Activated CD8-positive, alpha-beta memory T cell treated with anti-CD3 and anti-CD28 coated beads for 1 hour (primary cell): ENCODE data around the gene CLDN9.

Source experiments
- DNase-seq, 2 donors: peaks; one replicate each; pipeline ENCODE4 v3.0.0-alpha.2; 2020; ENCODE audit warnings: low read depth in 1 of 2; ENCODE audit errors: extremely low read depth in 1 of 2

Gene CLDN9

DNA sequence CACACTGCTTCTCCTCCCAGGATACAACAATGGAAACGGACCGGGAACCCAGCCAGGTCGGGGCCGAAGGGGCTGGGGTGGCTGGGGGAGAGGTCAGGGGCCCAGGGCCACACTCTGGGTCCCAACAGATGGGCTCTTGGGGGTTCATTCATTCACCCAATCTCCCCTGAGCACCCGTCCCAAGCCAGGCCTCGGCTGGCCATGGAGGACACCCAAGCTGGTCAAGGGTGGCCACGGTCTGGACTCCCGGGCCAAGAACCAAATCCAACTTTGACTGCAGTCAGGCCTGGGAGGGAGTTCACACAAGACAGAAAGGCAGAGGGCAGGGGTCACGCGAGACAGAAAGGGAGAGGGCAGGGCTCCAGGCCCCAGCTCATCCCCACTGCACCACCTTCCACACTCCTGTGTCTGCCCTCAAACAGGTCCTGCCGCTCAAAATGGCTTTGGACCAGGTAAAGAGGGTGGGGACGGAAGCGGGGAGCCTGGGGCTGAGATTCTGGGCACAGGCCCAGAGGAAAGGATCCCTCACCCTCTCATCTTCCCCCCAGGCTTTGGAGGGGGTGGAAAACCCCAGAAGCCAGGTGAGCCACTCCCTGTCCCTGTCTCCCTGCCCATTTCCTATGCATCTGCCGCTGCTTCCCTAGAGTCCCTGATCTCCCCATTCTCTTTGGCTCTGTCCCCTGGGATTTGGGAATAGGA lies 20.2 kb upstream of the CLDN9 start:
- no peak for DNase-seq

DNA sequence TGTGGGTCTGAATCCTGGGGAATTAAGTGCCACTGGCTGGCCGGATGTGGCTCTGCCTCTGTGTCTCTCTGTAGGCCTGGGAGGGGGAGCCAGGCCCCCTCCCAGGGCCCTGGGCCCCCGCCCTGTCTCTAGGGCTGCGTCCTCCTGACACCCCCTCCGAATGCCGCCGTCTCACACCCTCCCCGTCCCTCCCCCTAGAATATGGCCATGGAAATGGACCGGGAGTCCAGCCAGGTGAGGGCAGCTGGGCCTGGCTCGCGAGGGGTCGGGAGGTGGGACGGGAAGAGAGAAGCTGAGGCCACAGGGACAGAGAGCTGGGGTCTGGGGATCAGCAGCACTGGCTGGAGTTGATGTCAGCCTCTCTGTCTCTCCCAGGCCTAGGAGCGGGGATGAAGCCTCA lies 16.4 kb upstream of the CLDN9 start:
- no peak for DNase-seq

DNA sequence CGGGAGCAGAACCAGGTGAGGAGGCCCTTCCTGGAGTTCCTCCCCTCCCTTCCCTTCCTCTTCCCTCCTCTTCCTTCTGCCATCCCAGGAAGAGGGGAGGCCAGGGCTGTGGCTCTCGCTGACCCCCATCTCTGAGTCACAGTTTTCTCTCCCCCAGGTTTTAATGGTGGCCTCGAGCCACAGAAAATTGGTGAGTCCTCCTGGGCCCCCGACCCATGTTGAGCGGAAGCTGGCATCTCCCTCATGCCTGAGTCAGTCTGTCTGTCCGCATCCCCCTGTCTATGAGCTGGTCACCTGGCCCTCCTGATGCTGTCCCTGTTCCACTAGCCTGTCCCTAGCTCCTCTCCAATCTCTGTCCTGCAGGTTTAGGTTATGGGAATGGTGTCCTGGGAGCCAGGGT lies 12.8 kb upstream of the CLDN9 start:
- DNase-seq: no peak

GRCh38 chr16:3000540-3000939 lies 12.2 kb upstream of the CLDN9 start:
- no peak for DNase-seq

DNA sequence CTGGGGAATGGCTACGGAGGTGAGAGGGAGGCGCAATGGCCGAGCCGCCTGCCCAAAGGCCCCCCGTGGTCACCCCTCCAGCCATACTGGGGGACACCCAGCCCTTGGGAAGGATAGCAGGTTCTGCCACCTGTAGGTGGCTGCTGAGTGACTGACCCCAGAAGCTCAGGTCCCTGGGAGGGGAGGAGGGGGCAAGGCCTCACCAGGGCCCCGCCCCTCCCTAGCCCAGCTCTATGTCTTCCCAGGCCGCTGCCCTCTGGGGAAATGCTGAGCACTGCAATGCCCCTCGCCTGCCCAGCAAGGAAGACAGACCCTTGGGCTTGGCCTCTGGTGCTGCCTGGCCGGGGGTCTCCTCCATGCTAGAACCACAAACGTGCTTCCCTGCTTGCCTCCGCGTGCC lies 11.4 kb upstream of the CLDN9 start:
- DNase-seq: no peak

DNA sequence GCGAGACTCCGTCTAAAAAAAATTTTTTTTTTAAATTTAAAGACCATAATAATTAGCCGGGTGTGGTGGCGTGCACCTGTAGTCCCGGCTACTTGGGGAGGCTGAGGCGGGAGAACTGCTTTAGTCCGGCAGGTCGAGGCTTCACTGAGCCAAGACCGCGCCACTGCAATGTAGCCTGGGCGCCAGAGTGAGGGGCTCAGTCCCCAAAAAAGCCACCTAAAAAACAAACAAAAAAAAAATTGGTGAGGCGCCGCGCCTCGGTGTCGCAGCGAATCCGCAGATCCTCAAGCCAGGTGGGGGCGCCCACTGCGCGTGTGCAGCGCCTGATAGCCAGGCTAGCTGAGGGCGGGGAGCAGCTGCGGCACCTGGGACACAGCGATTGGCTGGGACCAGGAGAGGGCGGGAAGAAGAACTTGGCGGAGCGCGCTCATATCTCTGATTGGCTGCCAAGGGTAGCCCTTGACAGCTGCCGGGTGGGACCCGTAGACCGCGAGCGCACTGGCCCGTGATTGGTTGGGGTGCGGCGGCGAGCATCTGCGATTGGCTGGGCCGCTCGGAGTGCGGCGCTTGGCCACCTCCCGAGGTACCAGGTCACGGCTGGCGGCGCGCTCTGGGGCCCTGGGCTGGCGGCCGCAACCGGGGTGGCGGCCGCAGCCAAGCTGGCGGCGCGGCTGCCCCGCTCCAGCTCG lies 9.0 kb upstream of the CLDN9 start:
- DNase-seq: peak; percentile 90 to 91

DNA sequence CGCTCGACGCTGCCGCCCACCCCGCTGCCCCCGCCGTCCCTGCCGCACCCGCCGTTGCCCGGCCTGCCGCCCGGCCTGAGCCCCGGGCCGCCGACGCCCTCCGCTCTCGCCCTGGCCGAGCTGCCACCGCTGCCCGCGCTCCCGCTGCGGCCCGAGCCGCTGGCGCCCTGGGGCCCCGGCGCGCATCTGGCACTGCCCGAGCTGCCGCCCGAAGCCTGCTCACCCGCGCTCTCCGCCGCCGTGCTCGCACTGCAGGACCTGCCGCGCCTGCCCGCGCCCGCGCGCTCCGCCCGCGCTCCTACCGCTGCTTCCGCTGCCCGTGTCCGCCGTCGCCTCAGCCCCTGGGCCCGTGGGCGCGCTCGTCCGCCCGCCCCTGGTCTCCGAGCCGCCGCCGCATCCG lies 8.4 kb upstream of the CLDN9 start:
- DNase-seq: no peak

GRCh38 chr16:3004781-3005284 lies 7.9 kb upstream of the CLDN9 start:
- no peak for DNase-seq

GRCh38 chr16:3007059-3007956 lies 5.4 kb upstream of the CLDN9 start:
- no peak for DNase-seq

GRCh38 chr16:3007957-3008689 lies 4.6 kb upstream of the CLDN9 start:
- DNase-seq: no peak

- no peak for DNase-seq
Measured at GRCh38 chr16:3008690-3009037, 4.1 kb upstream of the CLDN9 start.

DNA sequence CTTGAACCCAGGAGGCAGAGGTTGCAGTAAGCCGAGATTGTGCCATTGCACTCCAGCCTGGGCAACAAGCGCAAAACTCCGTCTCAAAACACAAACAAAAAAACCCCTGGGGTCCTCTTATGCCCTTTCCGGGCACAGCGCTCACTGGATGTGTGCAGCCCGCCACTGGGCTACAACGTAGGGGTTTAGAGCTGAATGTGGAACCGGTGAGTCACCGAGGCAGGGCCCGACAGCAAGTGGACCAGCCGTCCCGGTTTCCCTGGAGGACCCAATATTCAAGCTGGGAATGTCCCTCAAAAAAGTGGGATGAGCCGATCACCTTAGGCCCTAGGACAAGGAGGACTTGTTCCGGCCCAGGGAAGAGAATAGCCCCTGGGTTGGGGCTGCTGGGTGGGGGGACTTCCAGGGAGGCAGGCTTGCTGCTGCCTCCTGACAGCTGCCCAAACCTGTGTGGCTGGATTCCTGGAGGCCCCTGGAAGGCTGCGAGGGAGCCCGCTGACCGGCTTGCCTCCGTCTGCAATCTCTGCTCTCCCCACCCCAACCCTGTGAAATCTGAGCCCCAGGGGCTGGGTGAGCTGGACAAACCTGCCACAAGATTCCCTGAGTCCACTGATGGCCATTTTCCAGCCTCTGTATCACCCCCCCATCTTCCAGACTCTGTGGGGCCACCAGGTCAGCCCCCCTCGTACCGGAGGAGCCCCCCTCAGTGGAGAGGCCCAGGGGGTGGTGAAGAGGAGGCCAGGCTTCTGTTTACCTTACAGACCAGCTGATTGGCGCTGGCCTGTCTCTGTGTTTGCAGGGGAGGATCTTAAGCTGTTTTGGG lies 2.9 kb upstream of the CLDN9 start:
- no peak for DNase-seq

GRCh38 chr16:3010510-3010909 lies 2.2 kb upstream of the CLDN9 start:
- DNase-seq: no peak

DNA sequence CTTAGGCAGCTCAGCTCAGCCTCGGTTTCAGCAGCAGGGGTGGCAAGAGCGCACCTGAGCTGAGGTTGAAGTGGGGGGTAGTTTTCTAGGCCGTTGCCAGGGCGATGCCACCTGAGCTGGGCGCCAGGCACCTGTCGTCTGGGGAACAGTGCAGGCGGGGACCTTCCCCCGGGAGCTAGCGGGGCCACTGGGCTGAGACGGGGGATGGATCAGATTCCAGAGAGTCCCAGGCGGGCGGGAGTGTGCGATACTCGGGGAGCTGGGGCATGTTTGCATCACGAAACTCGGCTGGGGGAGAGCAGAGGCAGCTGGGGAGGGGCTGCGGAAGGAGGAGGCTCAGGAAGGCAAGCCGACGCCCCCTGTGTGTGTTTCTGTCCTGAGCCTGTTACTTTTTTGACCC lies 477 bp upstream of the CLDN9 start:
- no peak for DNase-seq

DNA sequence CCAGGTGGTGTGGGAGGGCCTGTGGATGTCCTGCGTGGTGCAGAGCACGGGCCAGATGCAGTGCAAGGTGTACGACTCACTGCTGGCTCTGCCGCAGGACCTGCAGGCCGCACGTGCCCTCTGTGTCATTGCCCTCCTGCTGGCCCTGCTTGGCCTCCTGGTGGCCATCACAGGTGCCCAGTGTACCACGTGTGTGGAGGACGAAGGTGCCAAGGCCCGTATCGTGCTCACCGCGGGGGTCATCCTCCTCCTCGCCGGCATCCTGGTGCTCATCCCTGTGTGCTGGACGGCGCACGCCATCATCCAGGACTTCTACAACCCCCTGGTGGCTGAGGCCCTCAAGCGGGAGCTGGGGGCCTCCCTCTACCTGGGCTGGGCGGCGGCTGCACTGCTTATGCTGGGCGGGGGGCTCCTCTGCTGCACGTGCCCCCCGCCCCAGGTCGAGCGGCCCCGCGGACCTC lies 798 bp downstream of the CLDN9 start:
- no peak for DNase-seq

GRCh38 chr16:3013998-3014690 lies 1.4 kb downstream of the CLDN9 start:
- DNase-seq: no peak

DNA sequence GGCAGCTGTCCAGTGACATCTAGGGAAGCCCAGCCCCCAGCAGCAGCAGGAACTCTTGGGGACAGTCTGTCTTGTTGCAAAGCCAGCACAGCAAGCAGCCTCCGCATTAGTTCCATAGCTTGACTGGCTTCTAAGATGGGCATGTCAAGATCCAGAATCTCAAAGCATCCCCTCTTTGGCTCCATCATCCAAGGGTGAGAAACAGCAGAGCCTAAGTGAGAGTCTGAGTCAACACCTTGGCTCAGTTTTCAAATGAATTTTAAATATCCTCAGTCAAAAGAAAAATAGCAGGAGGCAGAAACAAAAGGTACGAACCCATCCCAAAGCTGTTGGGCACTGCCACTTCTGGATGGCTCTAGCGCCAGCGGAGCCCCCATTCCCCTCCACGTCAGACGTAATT lies 2.2 kb downstream of the CLDN9 start:
- no peak for DNase-seq

GRCh38 chr16:3015865-3016521 lies 3.3 kb downstream of the CLDN9 start:
- DNase-seq: no peak

- DNase-seq: no peak
Measured at GRCh38 chr16:3017344-3017743, 4.6 kb downstream of the CLDN9 start.
